A549 (cell line): ENCODE measurements around the gene GRIK4. TPM values are rescaled to one million over a fixed set of nuclear protein-coding genes. Genes with fewer than 3 reads are reported as not detected.

Experiments
- ATAC-seq, 2 experiments: fragments of 200-7000 bp in 1 of 2; fragments of >200 bp in 1 of 2; cut with Nextera tagmentation in 1 of 2; cut with Tn5 transposase in 1 of 2; 3 replicates each; pipeline versions ENCODE4 v1.8.0 to v1.9.1; 2018 to 2020; ENCODE audit warnings: mild to moderate bottlenecking in 1 of 2, moderate library complexity in 1 of 2
- CTCF ChIA-PET: fragments of 300-600 bp; sonication (Branson Sonifier 250); formaldehyde crosslinking; extraction: SDS; loops from one replicate; lab custom pipeline; 2021; ENCODE audit warnings: antibody characterized with exemption, inconsistent platforms; lab: Yijun Ruan, JAX
- POLR2A ChIA-PET: fragments of 350-600 bp; formaldehyde crosslinking; extraction: SDS; loops from one replicate; lab custom pipeline; 2021; ENCODE audit warnings: antibody characterized with exemption, inconsistent platforms; lab: Yijun Ruan, JAX
- DNase-seq, 2 experiments: peaks; one replicate each; pipeline versions ENCODE4 v3.0.0 to v3.0.0-alpha.2; 2011 to 2016; ENCODE audit warnings: low read depth in 1 of 2, low spot score in 1 of 2
- FAIRE-seq: peaks from 2 replicates; lab custom pipeline; 2011; peaks lifted over from hg19 to GRCh38; lab: Jason Lieb, UNC
- H3K27ac ChIP-seq, 2 experiments: fragments of >200 bp; sonication (Bioruptor Twin); formaldehyde crosslinking; 3 replicates each; pipeline ENCODE4 v1.5.1; 2016 to 2017
- H3K4me1 ChIP-seq: fragments of >200 bp; sonication (Bioruptor Twin); formaldehyde crosslinking; 3 replicates; pipeline ENCODE4 v1.6.1; 2016
- H3K4me2 ChIP-seq: fragments of >200 bp; sonication (Bioruptor Twin); formaldehyde crosslinking; 3 replicates; pipeline ENCODE4 v1.6.1; 2016
- H3K4me3 ChIP-seq: fragments of >200 bp; sonication (Bioruptor Twin); formaldehyde crosslinking; 3 replicates; pipeline ENCODE4 v1.5.1; 2016
- H3K9me3 ChIP-seq: fragments of >200 bp; sonication (Bioruptor Twin); formaldehyde crosslinking; 3 replicates; pipeline ENCODE4 v1.6.1; 2016
- BHLHE40 ChIP-seq: IDR thresholded peaks from 2 replicates; pipeline ENCODE4 v1.6.1; 2012; ENCODE audit warnings: low read depth, low read length, inconsistent platforms
- CBX2 ChIP-seq: fragments of 200-600 bp; sonication (generic); IDR thresholded peaks from 2 replicates; pipeline ENCODE4 v1.6.1; 2016; ENCODE audit warnings: low read depth, mild to moderate bottlenecking, borderline replicate concordance
- EHMT2 ChIP-seq: fragments of 200-600 bp; sonication (generic); IDR thresholded peaks from 2 replicates; pipeline ENCODE4 v1.6.1; 2016; ENCODE audit warnings: antibody characterized with exemption, low read depth, mild to moderate bottlenecking, moderate library complexity
- ELK1 ChIP-seq: fragments of 150-350 bp; IDR thresholded peaks from 2 replicates; pipeline ENCODE4 v1.6.1; 2014; ENCODE audit warnings: low read depth, mild to moderate bottlenecking, low read length
- FOSB ChIP-seq: fragments of 250-450 bp; sonication (Bioruptor Pico); IDR thresholded peaks from 2 replicates; pipeline ENCODE4 v1.5.0; 2020; ENCODE audit warnings: mild to moderate bottlenecking, moderate library complexity
- HDAC2 ChIP-seq: fragments of 200-600 bp; sonication (generic); IDR thresholded peaks from 2 replicates; pipeline ENCODE4 v1.6.1; 2016
- HES2 ChIP-seq: fragments of >200 bp; sonication (Bioruptor Twin); formaldehyde crosslinking; IDR thresholded peaks from 2 replicates; pipeline ENCODE4 v1.6.1; 2016
- HEYL ChIP-seq: fragments of 250-450 bp; sonication (Bioruptor Pico); IDR thresholded peaks from 2 replicates; pipeline ENCODE4 v1.8.0; 2021; ENCODE audit warnings: mild to moderate bottlenecking, moderate library complexity
- HOXB13 ChIP-seq: fragments of 250-450 bp; sonication (Bioruptor Pico); IDR thresholded peaks from 2 replicates; pipeline ENCODE4 v1.5.0; 2020; ENCODE audit warnings: low read depth, mild to moderate bottlenecking, moderate library complexity
- KDM1A ChIP-seq: fragments of 200-600 bp; sonication (generic); IDR thresholded peaks from 2 replicates; pipeline ENCODE4 v1.6.1; 2016; ENCODE audit warnings: low read depth, mild to moderate bottlenecking
- MAX ChIP-seq: IDR thresholded peaks from 2 replicates; pipeline ENCODE4 v1.6.1; 2012
- MYC ChIP-seq: IDR thresholded peaks from 2 replicates; pipeline ENCODE4 v1.6.1; 2012; ENCODE audit warnings: mild to moderate bottlenecking, inconsistent platforms, low read length, improper control_type of control experiment, borderline replicate concordance
- PHF8 ChIP-seq: fragments of 200-600 bp; sonication (generic); IDR thresholded peaks from 2 replicates; pipeline ENCODE4 v1.6.1; 2016; ENCODE audit warnings: low read depth, mild to moderate bottlenecking, antibody characterized with exemption, moderate library complexity, borderline replicate concordance
- POLR2A ChIP-seq: IDR thresholded peaks from 2 replicates; pipeline ENCODE4 v1.6.1; 2012; ENCODE audit warnings: mild to moderate bottlenecking, low read length
- RARB ChIP-seq: fragments of 250-450 bp; sonication (Bioruptor Pico); IDR thresholded peaks from 2 replicates; pipeline ENCODE4 v1.8.0; 2021; ENCODE audit warnings: mild to moderate bottlenecking, moderate library complexity
- RCOR1 ChIP-seq: fragments of 150-350 bp; IDR thresholded peaks from 2 replicates; pipeline ENCODE4 v1.6.1; 2014; ENCODE audit warnings: antibody characterized with exemption, low read length, low read depth
- REST ChIP-seq: fragments of 200-600 bp; sonication (generic); IDR thresholded peaks from 2 replicates; pipeline ENCODE4 v1.6.1; 2016; ENCODE audit warnings: antibody characterized with exemption, mild to moderate bottlenecking, moderate library complexity
- RNF2 ChIP-seq: fragments of 200-600 bp; sonication (generic); IDR thresholded peaks from 2 replicates; pipeline ENCODE4 v1.6.1; 2016; ENCODE audit warnings: low read depth, mild to moderate bottlenecking, antibody characterized with exemption, moderate library complexity, borderline replicate concordance
- TP53 ChIP-seq: fragments of 250-450 bp; sonication (Bioruptor Pico); IDR thresholded peaks from 2 replicates; pipeline ENCODE4 v1.5.0; 2021; ENCODE audit warnings: mild to moderate bottlenecking, moderate library complexity
- ZNF302 ChIP-seq: fragments of 250-450 bp; sonication (Bioruptor Pico); IDR thresholded peaks from 2 replicates; pipeline ENCODE4 v1.9.0; 2021; ENCODE audit warnings: inconsistent platforms, mild to moderate bottlenecking, moderate library complexity
- ZSCAN20 ChIP-seq: fragments of 250-450 bp; sonication (Bioruptor Pico); IDR thresholded peaks from 2 replicates; pipeline ENCODE4 v1.8.0; 2022; ENCODE audit warnings: mild to moderate bottlenecking, moderate library complexity
- WGBS: methylation state at CpG from one replicate; pipeline ENCODE4 v1.1.6; 2017; ENCODE audit errors: missing lambda C conversion rate; 5-methylcytosine and 5-hydroxymethylcytosine counted together
- polyA plus RNA-seq, 4 experiments: library from polyadenylated mRNA; depleted of rRNA in 3 of 4; stranded (reverse); fragments of >200 nt; fragmentation: RNase III in 1 of 4; extraction: RNeasy Plus Mini Kit Qiagen cat#74134 plus additional on column Dnase treatment in 1 of 4; gene quantifications; 2 replicates in 3 of 4; 3 replicates in 1 of 4; pipeline ENCODE4 v1.2.3, GENCODE V29; 2011 to 2017
- TF ChIP-seq, protein P1 (sequence below): fragments of >200 bp; sonication (Bioruptor Twin); formaldehyde crosslinking; IDR thresholded peaks from 3 replicates; pipeline ENCODE4 v1.5.1; 2016

GRIK4 gene
- polyA plus RNA-seq, 2 of the 4 experiments (the other 2 are of a cell fraction): 0.01 TPM; not detected in 1

DNA sequence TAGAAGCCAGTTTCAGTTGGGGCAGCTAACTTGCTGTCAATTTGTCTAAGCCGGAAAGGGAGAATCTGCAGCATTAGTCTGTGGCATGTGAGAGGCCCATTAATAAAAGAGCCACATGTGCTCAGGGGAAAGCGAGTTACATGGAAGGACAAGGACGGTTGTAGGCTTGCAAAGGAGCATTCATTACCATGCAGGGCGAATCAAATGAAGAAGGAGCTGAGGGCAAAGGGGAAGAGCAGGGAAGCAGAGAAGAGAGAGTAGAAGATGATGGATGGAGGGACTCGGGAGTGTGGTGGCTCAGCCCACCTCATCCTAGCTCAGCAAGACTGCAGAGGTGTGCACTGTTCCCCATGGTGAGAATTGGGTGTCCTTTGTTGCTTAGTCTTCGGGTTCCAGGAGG is 359.6 kb downstream of the GRIK4 start:
- H3K4me2 ChIP-seq: no peak overlapping the region
- TF ChIP-seq MAX: no peak
- TF ChIP-seq ELK1: no peak
- TF ChIP-seq, protein P1, sequence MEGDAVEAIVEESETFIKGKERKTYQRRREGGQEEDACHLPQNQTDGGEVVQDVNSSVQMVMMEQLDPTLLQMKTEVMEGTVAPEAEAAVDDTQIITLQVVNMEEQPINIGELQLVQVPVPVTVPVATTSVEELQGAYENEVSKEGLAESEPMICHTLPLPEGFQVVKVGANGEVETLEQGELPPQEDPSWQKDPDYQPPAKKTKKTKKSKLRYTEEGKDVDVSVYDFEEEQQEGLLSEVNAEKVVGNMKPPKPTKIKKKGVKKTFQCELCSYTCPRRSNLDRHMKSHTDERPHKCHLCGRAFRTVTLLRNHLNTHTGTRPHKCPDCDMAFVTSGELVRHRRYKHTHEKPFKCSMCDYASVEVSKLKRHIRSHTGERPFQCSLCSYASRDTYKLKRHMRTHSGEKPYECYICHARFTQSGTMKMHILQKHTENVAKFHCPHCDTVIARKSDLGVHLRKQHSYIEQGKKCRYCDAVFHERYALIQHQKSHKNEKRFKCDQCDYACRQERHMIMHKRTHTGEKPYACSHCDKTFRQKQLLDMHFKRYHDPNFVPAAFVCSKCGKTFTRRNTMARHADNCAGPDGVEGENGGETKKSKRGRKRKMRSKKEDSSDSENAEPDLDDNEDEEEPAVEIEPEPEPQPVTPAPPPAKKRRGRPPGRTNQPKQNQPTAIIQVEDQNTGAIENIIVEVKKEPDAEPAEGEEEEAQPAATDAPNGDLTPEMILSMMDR: no peak
- no peak for TF ChIP-seq ZNF302
- no peak for TF ChIP-seq TP53 (CRISPR knock-in tag)
- TF ChIP-seq HDAC2: no peak
- TF ChIP-seq ZSCAN20 (CRISPR knock-in tag): no peak
- no peak for TF ChIP-seq RNF2
- no peak for TF ChIP-seq FOSB
- no peak for TF ChIP-seq CBX2
- TF ChIP-seq BHLHE40: no peak
- no peak for TF ChIP-seq RARB (CRISPR knock-in tag)
- TF ChIP-seq REST: no peak
- ATAC-seq (no peak), FAIRE-seq (no peak), DNase-seq (no peak)
- no peaks in the 10 kb centered on the region for H3K4me1 ChIP-seq
- CTCF ChIA-PET: interaction anchor here (0.6 kb wide), 1 partner anchor 85 kb away, joined by 3 read pairs; no protein-coding TSS in a partner anchor
- no peaks in the 10 kb centered on the region for H3K9me3 ChIP-seq
- POLR2A ChIA-PET: no interaction called here
- 22% methylated on average over 6 of the region's 6 CpGs for WGBS
- H3K4me3 ChIP-seq: no peak overlapping the region
- no peak overlapping the region for H3K27ac ChIP-seq

GRCh38 chr11:120871924-120872323 is 360.4 kb downstream of the GRIK4 start:
- WGBS: 17% methylated on average over 2 of the region's 2 CpGs
- ChIA-PET POLR2A (no interaction called here), CTCF (interaction anchor here (0.6 kb wide), 1 partner anchor 1491 kb away, joined by 3 read pairs; no protein-coding TSS in a partner anchor)
- ATAC-seq: no peak
- Histone ChIP-seq H3K4me1 (no peaks in the 10 kb centered on the region), H3K4me3 (no peak overlapping the region), H3K4me2 (no peak overlapping the region), H3K9me3 (no peaks in the 10 kb centered on the region), H3K27ac (no peak overlapping the region)
- TF ChIP-seq RCOR1: no peak
- no peak for TF ChIP-seq HOXB13 (CRISPR knock-in tag)
- TF ChIP-seq HEYL (CRISPR knock-in tag): no peak
- TF ChIP-seq KDM1A: no peak
- TF ChIP-seq POLR2A: no peak
- TF ChIP-seq HES2: no peak
- TF ChIP-seq EHMT2: no peak
- TF ChIP-seq, protein P1: no peak
- no peak for TF ChIP-seq MYC
- no peak for TF ChIP-seq RNF2
- no peak for TF ChIP-seq HDAC2
- TF ChIP-seq REST: no peak
- no peak for TF ChIP-seq TP53 (CRISPR knock-in tag)
- no peak for TF ChIP-seq RARB (CRISPR knock-in tag)
- no peak for TF ChIP-seq PHF8
- FAIRE-seq: no peak
- DNase-seq: no peak
